HG02852 (cell line): Measurements from ENCODE around the gene PEPD.
"Not testable (repeated sequence)": the region's sequence is repeated elsewhere in the genome, so short reads cannot be mapped to it uniquely, and the experiment has no call there.

Experiments used
- ATAC-seq: cut with Tn5 transposase; IDR thresholded peaks from one replicate; pipeline ENCODE4 v1.9.1; 2021; ENCODE audit warnings: mild to moderate bottlenecking, moderate library complexity; ENCODE audit not compliant: unreplicated experiment

Gene PEPD

DNA sequence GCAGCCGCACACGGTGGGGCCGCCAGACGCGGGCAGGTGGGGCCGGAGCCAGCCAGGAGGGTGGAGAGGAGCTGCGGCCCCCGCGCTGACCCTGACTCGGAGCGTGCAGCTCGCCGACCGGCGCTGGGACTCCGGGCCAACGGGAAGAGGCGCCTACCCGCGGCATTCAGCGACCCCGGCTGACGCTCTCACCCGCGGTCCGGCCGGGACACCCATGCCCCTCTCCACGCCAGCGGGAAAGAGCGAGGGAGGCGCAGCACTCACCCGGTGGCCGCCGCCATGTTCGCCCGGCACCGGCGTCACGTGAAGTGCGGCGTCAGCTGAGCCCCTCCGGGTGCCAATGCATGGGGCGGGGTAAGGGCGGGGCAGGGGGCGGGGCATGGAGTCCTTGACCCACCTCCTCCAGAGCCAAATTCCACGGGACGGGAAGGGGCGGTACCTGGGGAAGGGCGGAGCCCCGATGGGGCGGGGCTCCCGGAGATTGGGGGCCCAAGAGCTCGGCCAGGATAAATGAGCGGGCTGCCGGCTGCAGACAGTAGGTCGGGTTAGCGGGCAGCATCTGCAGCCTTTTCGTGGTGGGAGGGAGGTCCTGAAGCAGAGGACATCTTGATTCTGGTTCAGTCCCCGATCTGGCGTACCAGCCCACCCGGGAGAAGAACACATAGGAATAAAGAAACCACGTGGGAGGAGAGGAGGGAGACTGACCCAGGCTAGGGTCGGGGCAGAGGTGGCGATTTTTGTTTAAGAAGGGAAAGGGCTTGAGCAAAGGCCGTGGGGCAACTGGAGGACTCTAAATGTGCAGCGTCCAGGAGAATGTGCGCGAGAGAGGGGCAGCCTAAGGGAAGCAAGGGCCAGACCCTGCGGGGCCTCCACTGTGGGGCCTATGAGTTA is at the start of gene PEPD:
TSS of gene PEPD (minus strand) at position 312 of the 891 bp plus-strand sequence. CDS start at position 281, 31 bp downstream.
- peak; percentile 89 for ATAC-seq

DNA sequence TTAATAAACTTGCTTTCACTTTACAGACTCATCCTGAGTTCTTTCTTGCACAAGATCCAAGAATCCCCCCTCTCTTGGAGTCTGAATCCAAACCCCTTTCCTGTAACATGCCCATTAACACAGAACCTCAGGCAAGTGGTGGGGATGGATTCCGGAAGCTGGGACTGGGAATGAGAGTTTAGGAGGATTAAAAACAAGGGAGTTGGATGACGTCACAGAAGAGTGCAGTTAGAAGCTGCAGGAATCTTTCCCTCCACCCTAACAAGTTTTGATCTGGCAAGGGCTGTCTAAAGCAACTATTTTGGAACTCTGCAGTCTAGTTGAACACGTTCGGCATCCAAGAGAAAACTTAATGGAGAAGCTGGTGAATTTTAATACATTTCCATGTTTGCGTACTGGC is 48.2 kb upstream of the PEPD start:
- ATAC-seq: no peak

DNA sequence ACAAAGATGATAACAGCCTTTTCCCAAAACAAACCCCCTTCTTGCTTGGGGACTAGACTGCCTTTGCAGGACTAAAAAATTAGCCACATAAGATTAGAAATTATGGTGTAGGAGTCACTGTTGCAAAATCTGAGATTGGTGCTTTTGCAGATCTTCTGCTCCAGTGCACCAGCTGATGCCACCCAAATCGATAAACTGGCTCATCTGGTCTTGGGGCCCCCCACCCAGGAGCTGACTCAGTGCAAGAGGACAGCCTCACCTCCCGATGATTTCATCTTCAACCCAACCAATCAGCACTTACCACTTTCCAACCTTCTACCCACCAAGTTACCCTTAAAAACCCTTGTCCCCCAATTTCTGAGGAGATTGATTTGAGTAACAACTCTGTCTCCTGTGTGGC is 47.1 kb upstream of the PEPD start:
- ATAC-seq: no peak

DNA sequence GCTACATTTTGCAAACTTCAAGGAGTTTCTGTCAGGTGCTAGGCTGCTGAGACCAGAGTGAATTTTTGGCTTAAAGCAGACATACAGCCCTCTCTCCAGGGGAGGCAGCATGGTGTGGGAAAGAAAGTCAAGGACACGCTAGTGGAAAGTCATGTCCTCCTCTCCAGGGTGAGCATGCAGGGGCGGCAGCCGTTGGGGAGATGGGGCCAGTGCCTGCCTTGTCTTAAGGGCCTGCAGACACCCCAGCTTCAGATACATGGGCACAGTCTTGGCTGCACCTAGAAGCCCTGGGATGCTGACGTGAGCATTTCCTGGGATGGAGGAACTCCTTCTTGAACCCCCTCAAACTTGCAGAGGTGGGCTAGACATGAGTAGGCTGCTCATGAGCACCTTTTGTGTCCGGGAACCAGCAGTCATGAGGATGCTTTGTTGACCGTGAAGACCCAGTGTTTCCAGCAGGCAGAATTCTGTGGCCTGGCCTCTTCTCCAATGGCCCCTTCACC is 43.3 kb upstream of the PEPD start:
- no peak for ATAC-seq

DNA sequence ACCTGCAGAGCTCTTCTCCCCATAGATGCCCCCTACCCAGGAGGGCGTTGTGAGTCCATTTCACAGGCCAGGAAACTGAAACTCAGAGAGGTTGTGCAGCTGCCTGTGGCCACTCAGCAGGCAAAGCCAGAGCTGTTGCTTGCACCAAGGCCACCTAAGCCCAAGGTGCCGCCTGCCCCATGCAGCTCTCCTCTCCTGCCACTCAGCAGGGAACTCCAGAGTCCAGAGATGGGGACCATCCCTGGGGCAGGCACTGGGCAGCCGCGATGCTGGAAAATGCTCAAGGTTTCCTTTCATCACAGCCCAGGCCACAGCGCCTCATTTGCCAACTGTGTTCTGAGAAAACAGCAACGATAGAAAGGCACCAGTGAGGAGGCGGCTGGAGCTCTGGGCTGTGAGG is 41.0 kb upstream of the PEPD start:
- no peak for ATAC-seq

DNA sequence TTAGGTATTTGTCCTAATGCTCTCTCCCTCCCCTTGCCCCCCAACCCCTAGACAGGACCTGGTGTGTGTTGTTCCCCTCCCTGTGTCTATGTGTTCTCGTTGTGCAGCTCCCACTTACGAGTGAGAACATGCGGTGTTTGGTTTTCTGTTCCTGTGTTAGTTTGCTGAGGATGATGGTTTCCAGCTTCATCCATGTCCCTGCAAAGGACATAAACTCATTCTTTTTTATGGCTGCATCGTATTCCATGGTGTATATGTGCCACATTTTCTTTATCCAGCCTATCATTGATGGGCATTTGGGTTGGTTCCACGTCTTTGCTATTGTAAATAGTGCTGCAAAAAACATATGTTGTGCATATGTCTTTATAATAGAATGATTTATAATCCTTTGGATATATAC is 40.1 kb upstream of the PEPD start:
- ATAC-seq: not testable (repeated sequence)

DNA sequence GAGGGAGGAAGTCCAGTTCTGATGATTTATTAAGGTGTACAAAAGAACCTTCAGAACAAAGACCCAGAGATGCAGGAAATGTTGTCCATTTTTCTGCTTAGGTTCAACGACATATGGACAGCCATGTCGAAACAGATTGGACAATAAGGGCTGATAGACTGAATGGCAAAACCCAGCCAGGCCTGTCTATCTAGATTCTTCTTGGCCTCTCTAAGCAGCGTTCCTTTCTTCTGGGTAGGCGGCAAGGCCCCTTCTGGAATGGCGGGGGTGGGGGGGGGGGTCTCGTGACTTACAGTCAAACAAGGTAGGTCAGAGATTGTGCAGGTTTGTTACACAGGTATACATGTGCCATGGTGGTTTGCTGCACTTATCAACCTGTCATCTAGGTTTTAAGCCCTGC is 39.7 kb upstream of the PEPD start:
- ATAC-seq: no peak

DNA sequence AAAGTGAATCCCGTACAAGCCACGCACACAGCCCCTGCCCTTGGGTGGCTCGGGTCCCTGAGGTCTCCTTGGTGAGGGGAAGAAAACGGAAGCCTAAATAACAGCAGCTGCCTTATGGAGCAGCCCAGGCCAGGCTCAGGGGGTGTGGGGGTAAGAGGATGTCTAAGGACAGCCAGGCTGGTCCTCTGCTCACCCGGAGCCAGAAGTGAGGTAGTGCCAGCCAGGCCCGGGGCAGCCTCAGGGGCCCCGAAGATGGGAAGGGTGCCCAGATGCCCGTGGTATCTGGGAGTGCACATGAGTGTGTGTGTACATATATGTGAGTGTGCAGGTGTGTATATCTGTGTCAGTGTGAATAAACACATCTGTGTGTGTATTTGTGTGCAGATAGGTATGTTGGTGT is 38.4 kb upstream of the PEPD start:
- no peak for ATAC-seq

DNA sequence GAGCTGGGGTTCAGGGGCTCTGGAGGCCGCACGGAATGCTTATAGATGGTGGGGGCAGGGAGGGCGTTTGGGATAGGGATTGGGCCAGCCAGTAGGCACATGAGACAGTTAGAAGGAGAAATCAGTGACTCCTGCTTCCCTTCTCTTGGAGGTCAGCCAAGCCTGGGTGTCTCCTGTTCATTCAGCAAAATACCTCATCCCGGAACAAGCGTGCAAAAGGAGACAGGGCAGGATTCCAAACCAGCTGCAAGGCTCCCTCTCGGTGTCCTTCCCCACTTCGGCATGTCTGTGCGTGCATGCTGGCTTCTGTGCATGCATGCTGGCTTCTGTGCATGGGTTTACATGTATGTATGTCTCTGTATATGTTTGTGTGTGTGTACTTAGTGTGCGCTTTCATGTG is 37.3 kb upstream of the PEPD start:
- ATAC-seq: no peak

DNA sequence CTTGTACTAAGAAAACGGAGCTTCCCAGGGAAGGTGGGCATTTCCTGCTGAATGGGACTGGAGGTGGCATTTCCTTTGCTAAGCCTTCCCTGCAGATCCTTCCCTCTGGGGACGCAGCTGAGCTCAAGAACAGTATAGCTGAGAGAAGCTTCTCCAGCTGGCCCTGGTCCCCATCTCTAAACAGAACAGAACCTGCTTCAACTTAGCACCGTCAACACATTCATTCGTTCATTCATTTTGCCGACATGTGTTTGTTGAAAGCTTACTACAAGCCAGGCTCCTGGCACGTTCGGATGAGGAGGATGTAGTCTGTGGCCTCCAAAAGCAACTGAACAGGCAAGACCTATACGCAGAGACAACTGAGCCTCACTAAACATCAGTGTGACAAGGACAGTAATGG is 36.6 kb upstream of the PEPD start:
- ATAC-seq: no peak

DNA sequence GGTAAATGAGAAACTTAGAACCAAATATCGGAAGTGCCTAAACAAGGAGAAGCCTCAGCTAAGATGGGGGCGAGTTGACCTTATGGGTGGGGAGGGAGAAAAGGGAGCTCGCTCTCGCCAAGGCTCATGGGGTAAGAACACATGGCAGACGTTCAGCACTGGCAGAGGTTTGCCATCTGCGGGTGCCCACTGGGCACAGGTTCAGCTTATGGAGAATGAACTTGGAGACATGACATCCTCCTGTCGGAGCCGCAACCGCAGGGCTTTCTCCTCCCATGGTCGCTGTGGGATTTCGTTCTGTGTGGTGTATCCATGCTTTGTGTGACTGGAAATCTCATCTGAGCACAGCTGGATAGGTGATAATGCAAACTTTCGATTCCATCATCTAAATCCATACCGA is 36.1 kb upstream of the PEPD start:
- ATAC-seq: no peak

DNA sequence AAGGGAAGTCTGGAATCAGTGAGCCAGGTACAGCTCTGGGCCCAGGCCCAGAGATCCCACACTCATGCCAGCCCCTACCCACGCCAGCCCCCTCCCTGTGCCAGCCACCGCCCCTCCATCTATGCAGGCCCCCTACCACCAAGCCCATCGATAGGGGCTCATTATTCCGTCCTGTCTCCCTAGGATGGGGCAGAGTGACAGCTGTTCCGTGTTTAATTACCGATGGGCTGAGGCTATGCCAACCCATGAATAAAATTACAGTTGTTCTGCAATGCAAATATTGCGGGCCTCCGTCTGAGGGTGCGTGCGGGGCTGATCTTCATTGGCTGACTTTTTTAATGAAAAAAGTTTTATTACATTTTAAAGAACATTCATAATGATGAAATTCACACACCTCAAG is 35.6 kb upstream of the PEPD start:
- no peak for ATAC-seq

DNA sequence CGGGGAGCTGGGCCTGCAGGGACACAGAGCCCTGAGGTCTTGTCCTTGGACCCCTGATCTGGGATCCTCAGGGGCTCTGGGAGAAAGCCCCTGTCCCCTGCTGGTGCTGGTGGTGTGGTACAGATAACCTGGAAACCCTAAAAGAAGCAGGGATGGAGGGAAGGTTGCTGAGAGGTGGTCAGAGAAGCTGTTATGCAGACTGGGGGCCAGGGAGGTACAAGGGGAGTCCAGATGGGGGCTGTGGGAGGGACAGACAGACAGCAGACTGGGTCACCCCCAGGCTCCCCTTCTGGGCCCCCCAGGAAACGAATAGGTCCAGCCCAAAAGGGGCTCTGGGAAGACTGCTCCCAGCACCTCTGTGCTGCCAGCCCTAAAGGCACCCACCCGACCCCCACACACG is 34.7 kb upstream of the PEPD start:
- ATAC-seq: no peak

DNA sequence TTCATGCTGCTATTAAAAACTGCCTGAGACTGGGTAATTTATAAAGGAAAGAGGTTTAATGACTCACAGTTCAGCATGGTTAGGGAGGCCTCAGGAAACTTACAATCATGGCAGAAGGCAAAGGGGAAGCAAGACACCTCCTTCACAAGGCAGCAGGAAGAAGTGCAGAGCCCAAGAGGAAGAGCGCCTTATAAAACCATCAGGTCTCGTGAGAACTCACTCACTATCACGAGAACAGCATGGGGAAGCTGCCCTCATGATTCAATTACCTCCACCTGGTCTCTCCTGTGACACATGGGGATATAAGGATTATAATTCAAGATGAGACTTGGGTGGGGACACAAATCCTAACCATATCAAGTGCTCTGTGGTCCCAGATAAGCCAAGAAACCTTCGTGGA is 34.1 kb upstream of the PEPD start:
- not testable (repeated sequence) for ATAC-seq

DNA sequence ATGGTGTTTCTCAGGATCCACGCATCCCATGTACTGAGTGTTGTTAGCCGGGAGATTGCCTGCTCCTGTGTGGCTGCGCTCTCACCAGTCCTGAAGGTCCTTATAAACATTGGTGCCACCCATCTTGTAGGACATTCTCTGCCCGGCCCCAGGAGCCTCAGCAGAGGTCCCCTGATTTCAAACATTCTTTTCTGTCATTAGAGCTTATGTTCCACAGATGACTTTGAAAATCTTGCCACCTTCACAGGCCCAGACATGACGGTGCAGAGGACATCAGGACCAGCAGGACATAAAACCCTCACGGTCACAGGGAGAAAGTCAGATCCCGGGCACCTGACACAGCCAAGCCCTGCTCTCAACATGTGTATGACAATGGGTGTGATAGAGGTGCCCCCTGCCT is 33.2 kb upstream of the PEPD start:
- ATAC-seq: no peak

DNA sequence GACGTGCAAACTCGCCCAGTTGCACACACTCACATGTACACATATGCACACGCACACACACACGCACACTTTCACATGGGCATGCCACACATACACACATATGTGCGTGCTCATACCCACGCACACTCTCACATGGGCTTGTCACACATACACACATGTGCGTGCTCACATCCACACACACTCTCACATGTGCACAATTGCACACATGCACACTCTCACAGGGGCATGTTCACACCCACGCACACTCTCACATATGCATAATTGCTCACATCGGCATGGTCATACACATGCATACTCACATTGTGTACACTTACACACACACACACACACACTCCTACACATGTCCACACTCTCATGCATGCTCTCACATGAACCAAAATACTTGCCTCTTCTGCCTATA is 32.8 kb upstream of the PEPD start:
- no peak for ATAC-seq

DNA sequence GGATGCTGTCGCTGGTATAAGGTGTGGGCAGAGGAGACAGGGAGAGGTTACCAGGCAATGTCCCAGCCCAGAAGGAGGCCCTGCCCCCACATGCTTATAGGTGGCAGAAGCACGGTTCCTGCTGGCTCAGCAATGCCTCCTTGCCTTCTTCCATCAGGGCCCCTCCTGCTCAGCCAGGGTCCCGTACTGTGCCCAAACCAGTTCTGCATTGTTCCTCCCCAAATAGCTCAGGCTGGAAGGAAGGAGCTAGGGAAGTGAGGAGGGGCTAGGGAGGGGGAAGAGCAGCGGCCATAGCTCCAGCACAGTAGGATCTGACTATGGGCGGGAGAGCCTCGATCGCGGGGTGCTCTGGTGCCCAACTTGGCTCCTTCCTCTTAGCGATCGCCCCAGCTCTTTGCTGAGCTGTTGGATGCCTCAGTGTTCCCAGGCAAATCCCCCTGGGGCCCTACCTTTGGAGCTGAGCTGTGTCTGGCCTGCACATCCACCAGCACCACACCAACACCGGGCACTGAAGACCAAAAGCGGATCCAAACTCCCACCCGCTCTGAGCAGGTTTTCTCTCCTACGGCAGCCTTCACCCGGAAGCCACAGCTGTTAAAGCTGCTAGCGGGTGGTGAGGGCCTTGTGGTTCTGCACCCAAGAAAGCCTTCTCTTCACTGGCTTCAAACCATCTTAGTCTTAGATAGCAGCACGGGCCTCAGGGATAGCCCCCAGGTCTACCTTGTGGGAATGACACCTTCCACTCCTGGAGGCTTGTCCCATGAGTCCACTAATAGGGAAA is 32.1 kb upstream of the PEPD start:
- no peak for ATAC-seq

DNA sequence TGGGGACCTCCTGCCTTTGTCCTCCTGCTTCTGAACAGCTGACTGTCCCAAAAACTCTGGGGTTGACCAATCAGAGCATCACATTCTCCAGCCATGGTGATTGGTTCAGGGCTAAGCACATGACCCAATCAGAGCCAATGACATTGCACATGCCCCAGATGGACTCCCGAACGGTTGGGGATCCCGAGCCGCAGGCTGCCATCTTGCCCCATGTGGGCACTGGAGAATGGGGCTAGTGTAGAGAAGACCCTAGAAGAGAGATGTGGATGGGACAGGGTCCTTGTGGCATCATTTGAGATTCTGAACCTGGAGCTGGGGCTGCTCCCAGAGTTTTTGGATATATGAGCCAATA is 31.3 kb upstream of the PEPD start:
- ATAC-seq: no peak

DNA sequence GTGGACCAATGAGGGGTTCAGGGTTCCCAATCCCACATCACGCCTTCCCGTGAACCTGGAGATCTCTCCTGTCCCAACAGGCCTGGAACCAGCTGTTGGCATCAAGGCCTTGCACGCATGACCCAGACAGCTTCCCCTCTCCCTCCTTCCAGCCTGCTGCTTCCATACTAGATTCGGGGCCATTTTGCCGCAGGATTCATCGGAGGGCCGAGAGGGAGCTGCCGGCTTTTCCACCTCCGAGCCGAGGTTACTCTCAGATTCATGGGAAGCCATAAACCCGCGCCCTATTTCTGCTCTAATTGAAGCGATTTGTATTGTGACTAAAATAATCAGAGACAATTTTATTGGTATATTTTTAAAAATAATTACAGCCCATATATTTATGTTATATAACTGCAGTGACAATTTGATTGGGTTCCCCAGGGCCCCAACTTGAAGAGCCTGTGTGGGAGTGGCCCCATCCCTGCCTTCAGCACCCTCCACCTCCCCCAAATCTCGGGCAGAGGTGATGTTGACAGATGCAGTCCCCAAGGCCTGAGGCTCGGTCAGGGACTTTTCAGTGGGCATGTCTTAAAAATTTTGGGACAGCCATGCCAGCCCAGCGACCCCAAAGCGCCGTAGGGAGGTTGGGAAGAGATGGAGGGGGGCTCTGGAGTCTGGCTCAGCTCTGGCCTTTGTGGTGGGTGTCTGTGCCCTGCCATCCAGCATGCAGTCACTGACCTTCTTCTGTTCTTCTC is 30.8 kb upstream of the PEPD start:
- ATAC-seq: no peak

DNA sequence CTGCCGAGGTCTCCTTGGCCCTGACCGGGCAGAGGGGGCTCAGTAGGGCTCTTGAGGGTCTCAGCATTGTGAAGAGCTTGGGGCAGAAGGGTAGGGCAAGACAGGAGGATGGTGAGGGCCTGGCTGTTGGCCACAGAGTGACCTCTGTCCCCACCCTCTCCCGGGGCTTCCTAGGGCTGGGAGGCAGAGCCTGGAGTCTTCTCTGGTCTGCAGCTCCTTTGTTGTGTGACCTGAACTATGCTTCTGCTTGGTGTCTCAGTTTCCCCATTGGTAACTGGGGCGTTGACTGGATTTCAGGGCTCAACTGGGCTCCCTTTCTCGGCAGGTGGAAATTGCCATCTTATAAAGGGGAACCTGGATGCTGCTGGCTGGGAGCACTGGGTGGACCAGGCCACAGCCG is 30.1 kb upstream of the PEPD start:
- no peak for ATAC-seq

DNA sequence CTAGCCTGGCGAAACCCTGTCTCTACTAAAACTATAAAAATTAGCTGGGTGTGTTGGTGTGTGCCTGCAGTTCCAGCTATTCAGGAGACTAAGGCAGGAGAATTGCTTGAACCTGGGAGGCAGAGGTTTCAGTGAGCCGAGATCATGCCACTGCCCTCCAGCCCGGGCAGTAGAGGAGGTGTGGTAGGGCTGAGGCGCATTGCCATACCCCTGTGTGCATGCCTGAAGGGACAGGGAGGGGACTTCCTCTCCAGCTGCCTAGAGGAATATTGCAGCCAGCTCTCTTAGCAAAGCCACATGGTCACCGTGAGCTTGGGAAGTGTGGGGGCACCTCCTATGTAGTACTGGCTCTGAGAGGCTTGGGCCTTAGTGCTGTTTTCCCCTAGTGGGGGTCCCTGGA is 29.2 kb upstream of the PEPD start:
- no peak for ATAC-seq
